Measurements from ENCODE around the gene FAM221B.

The FAM221B gene

DNA sequence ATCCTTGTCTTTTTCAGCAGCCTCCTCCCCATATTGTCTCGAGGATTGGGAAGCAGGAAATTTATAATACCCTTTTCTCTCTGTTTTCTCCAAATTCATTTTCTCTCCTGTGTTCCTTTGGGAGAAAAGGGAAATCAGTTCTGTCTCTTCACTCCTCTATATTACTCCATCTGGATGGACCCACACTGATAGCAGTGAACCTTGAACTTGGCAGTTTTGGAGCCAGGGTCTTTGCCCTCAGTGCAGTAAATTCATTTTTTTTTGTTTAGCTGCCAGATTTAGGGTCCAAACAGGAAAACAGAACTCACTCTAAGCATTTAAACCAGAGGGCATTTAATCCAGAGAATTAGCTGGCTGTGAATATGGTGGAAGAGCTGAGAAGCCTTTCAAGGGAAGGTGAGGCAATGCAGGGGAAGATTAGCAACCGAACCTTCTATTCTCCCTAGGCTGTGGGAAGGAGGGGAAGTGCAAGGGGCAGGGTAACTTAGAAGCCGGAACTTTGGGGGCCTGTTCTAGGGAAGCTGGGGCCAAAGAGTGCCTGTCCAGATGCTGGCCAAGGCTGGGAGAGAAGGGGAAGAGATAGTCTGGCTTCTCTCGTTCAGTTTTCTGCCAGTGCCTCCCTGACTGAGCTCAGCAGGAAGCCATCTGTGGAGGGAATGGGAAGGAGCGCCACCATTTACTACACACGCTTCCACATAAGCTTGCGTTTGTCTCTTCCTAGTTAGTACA lies 53.5 kb downstream of the FAM221B start:
- POLR2A ChIA-PET = interaction anchor here (0.9 to 1.3 kb wide), 2 partner anchors 26 to 28 kb away, joined by 3 read pairs; partner anchors contain the start of genes GBA2 and RGP1
- TF ChIP-seq ELF4 (IDR thresholded peaks at IDR 0.05) (no peak), NFRKB (IDR thresholded peaks at IDR 0.05) (no peak), FOXK2 (IDR thresholded peaks at IDR 0.05) (no peak), L3MBTL2 (conservative IDR thresholded peaks at IDR 0.05) (no peak), HDGF (IDR thresholded peaks at IDR 0.05; ENCODE audit: borderline replicate concordance) (no peak), FOXA1 (IDR thresholded peaks at IDR 0.05) (no peak), FOXM1 (IDR thresholded peaks at IDR 0.05; ENCODE audit: borderline replicate concordance) (no peak), ARNT (IDR thresholded peaks at IDR 0.05) (no peak), BHLHE40 (IDR thresholded peaks at IDR 0.05; ENCODE audit: borderline replicate concordance) (no peak), SP1 (IDR thresholded peaks at IDR 0.05) (no peak), TARDBP (IDR thresholded peaks at IDR 0.05) (no peak)
- CTCF ChIA-PET = interaction anchor here (1.0 to 1.9 kb wide), 3 partner anchors 15 to 171 kb away, joined by 4 to 6 read pairs (median 5); no protein-coding TSS in a partner anchor
- no peak for DNase-seq (ENCODE audit: extremely low spot score)

DNA sequence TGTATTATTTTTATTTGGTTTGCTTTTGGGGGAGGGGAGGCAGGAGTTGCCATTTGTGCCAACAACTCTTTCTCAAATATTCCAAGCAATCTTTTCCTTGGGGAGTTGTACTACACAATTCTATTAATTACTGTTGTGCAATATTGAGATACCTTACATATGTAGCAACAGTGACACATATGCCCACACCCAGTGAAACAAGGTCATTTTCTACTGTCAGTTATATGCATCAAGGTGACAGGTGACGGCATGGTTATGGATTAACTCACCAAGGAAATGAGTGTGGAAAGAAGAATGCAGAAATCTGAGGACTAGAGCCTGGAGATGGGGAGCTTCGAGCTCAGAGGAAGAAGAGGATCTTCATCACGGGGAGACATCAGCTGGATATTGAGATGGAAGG lies 56.6 kb downstream of the FAM221B start:
- TF ChIP-seq SP1 (IDR thresholded peaks at IDR 0.05) = no peak
- no peak for TF ChIP-seq LEF1 (IDR thresholded peaks at IDR 0.05; ENCODE audit: borderline replicate concordance)
- TF ChIP-seq L3MBTL2 (conservative IDR thresholded peaks at IDR 0.05) = no peak
- TF ChIP-seq CTBP1 (IDR thresholded peaks at IDR 0.05; ENCODE audit: borderline replicate concordance) = no peak
- TF ChIP-seq FOXK2 (IDR thresholded peaks at IDR 0.05) = no peak
- TF ChIP-seq NFRKB (IDR thresholded peaks at IDR 0.05) = no peak
- no peak for TF ChIP-seq FOXA1 (IDR thresholded peaks at IDR 0.05)
- no peak for TF ChIP-seq ELF4 (IDR thresholded peaks at IDR 0.05)
- no peak for TF ChIP-seq ZNF384 (IDR thresholded peaks at IDR 0.05)
- no peak for TF ChIP-seq TARDBP (IDR thresholded peaks at IDR 0.05)
- TF ChIP-seq HDGF (IDR thresholded peaks at IDR 0.05; ENCODE audit: borderline replicate concordance) = no peak
- no peak for TF ChIP-seq BHLHE40 (IDR thresholded peaks at IDR 0.05; ENCODE audit: borderline replicate concordance)
- no peak for TF ChIP-seq ARNT (IDR thresholded peaks at IDR 0.05)
- no peak for TF ChIP-seq FOXM1 (IDR thresholded peaks at IDR 0.05; ENCODE audit: borderline replicate concordance)
- TF ChIP-seq SUZ12 (IDR thresholded peaks at IDR 0.05) = no peak
- TF ChIP-seq, protein P1, sequence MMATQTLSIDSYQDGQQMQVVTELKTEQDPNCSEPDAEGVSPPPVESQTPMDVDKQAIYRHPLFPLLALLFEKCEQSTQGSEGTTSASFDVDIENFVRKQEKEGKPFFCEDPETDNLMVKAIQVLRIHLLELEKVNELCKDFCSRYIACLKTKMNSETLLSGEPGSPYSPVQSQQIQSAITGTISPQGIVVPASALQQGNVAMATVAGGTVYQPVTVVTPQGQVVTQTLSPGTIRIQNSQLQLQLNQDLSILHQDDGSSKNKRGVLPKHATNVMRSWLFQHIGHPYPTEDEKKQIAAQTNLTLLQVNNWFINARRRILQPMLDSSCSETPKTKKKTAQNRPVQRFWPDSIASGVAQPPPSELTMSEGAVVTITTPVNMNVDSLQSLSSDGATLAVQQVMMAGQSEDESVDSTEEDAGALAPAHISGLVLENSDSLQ (IDR thresholded peaks at IDR 0.05) = no peak
- ChIA-PET CTCF (no interaction called here), POLR2A (interaction anchor here (1.4 kb wide), 1 partner anchor 15 kb away, joined by 3 read pairs; no protein-coding TSS in a partner anchor)
- DNase-seq (ENCODE audit: extremely low spot score) = no peak

DNA sequence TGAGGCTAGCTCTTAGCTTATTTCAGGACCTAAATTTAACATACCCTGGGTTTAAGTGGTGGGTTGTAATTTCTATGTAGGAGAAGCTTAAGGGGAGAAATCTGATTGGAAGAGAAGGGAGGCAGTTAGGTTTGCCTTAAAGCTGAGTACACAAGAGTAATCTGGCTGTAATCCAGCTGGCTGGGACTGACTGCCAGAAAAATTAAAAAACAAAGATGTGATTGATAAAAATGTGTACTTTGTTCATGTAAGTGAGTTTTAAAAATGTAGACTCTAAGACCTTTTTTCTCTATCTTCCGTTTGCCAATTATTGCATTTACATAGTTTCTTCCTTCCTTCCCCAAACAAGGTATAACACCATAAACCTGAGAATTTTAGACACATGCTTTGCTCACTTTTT lies 57.0 kb downstream of the FAM221B start:
- TF ChIP-seq ZNF384 (IDR thresholded peaks at IDR 0.05) (no peak), CTBP1 (IDR thresholded peaks at IDR 0.05; ENCODE audit: borderline replicate concordance) (no peak), FOXK2 (IDR thresholded peaks at IDR 0.05) (no peak), ELF4 (IDR thresholded peaks at IDR 0.05) (no peak), TARDBP (IDR thresholded peaks at IDR 0.05) (no peak), BHLHE40 (IDR thresholded peaks at IDR 0.05; ENCODE audit: borderline replicate concordance) (no peak), FOXA1 (IDR thresholded peaks at IDR 0.05) (no peak), SUZ12 (IDR thresholded peaks at IDR 0.05) (no peak), NFRKB (IDR thresholded peaks at IDR 0.05) (no peak), FOXM1 (IDR thresholded peaks at IDR 0.05; ENCODE audit: borderline replicate concordance) (no peak), SP1 (IDR thresholded peaks at IDR 0.05) (no peak), LEF1 (IDR thresholded peaks at IDR 0.05; ENCODE audit: borderline replicate concordance) (no peak), ARNT (IDR thresholded peaks at IDR 0.05) (no peak), L3MBTL2 (conservative IDR thresholded peaks at IDR 0.05) (no peak), HDGF (IDR thresholded peaks at IDR 0.05; ENCODE audit: borderline replicate concordance) (no peak)
- TF ChIP-seq, protein P1 (IDR thresholded peaks at IDR 0.05) = no peak
- ChIA-PET CTCF (interaction anchor here (1.4 kb wide), 1 partner anchor 75 kb away, joined by 3 read pairs; no protein-coding TSS in a partner anchor), POLR2A (no interaction called here)
- DNase-seq (ENCODE audit: extremely low spot score) = no peak

DNA sequence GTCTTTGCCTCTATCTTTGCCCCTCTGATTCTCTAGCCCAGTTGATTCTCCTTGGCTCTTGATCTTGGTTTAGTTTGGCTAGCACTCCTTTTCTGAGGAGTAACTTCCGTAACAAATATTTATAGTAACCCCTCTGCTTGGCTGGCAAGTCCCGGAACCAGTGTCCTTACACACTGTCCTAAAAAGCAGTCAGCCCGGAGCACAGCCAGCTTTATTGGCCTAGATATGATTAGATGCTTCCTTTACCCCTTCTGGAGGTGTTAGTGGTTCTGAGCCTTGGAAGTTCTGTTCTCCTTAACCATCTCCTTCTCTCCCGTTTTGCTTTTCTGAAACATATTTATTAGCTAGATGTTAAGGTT lies 57.5 kb downstream of the FAM221B start:
- TF ChIP-seq TARDBP (IDR thresholded peaks at IDR 0.05) = no peak
- TF ChIP-seq L3MBTL2 (conservative IDR thresholded peaks at IDR 0.05) = no peak
- TF ChIP-seq HDGF (IDR thresholded peaks at IDR 0.05; ENCODE audit: borderline replicate concordance) = no peak
- no peak for TF ChIP-seq FOXM1 (IDR thresholded peaks at IDR 0.05; ENCODE audit: borderline replicate concordance)
- no peak for TF ChIP-seq SP1 (IDR thresholded peaks at IDR 0.05)
- no peak for DNase-seq (ENCODE audit: extremely low spot score)
- ChIA-PET POLR2A (no interaction called here), CTCF (interaction anchor here (1.4 kb wide), 1 partner anchor 74 kb away, joined by 3 read pairs; no protein-coding TSS in a partner anchor)

DNA sequence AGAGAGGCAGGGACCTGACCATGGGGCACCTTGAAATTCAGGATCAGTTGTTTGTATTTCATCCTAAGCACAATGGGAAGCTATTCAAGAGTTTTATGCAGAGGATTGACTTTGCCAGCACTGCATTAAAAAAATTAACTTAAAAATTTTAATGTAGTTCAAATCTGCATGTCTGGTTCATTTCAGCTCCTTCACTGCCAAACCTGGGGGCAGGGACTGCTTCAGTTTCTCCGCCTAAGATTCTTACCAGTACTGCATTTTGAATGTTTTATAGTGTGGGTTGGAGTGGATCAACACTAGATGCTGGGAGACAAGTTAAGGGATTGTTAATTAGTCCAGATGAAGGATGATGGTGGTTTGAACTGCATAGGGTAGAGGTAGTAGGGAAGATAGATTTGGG lies 58.8 kb downstream of the FAM221B start:
- TF ChIP-seq SUZ12 (IDR thresholded peaks at IDR 0.05) (no peak), L3MBTL2 (conservative IDR thresholded peaks at IDR 0.05) (no peak), CTBP1 (IDR thresholded peaks at IDR 0.05; ENCODE audit: borderline replicate concordance) (no peak), TARDBP (IDR thresholded peaks at IDR 0.05) (no peak), ARNT (IDR thresholded peaks at IDR 0.05) (no peak), FOXK2 (IDR thresholded peaks at IDR 0.05) (no peak), HDGF (IDR thresholded peaks at IDR 0.05; ENCODE audit: borderline replicate concordance) (no peak), LEF1 (IDR thresholded peaks at IDR 0.05; ENCODE audit: borderline replicate concordance) (no peak), BHLHE40 (IDR thresholded peaks at IDR 0.05; ENCODE audit: borderline replicate concordance) (no peak), SP1 (IDR thresholded peaks at IDR 0.05) (no peak), FOXM1 (IDR thresholded peaks at IDR 0.05; ENCODE audit: borderline replicate concordance) (no peak)
- TF ChIP-seq, protein P1 (IDR thresholded peaks at IDR 0.05) = no peak
- no peak for DNase-seq (ENCODE audit: extremely low spot score)
- ChIA-PET POLR2A (no interaction called here), CTCF (no interaction called here)

DNA sequence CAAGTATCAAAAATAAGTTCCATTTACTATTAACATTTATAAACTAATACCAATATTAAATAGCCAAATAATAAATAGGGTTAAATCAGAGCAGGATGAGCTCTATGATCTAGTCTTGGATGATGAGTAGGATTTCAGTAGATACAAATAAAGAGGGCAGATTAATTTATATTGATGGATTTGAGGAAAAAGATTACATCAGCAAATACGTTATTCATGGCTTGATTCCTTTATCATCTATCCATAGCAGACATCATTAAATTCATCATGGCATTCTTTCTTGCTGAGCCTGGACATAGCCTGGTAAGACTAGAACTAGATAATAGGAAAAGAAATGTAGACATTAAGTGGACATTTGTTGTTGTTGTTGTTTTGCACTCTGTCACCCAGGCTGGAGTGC lies 61.1 kb downstream of the FAM221B start:
- CTCF ChIA-PET = no interaction called here
- POLR2A ChIA-PET = no interaction called here
- TF ChIP-seq CTBP1 (IDR thresholded peaks at IDR 0.05; ENCODE audit: borderline replicate concordance) = no peak
- TF ChIP-seq ZNF384 (IDR thresholded peaks at IDR 0.05) = no peak
- no peak for TF ChIP-seq FOXM1 (IDR thresholded peaks at IDR 0.05; ENCODE audit: borderline replicate concordance)
- no peak for TF ChIP-seq FOXA1 (IDR thresholded peaks at IDR 0.05)
- TF ChIP-seq BHLHE40 (IDR thresholded peaks at IDR 0.05; ENCODE audit: borderline replicate concordance) = no peak
- no peak for TF ChIP-seq SUZ12 (IDR thresholded peaks at IDR 0.05)
- no peak for DNase-seq (ENCODE audit: extremely low spot score)

All from HEK293T (cell line).